Smooth muscle cell (in vitro differentiated cells): ENCODE results near the gene PID1. TPM values are rescaled to one million over a fixed set of nuclear protein-coding genes. Genes with fewer than 3 reads are reported as not detected.

ENCODE experiments used
- DNase-seq: peaks from one replicate; lab custom pipeline; 2025; ENCODE audit not compliant: unreplicated experiment; lab: John Stamatoyannopoulos, UW
- H2AFZ ChIP-seq: fragments of 200-600 bp; sonication (generic); 2 replicates; pipeline ENCODE4 v1.6.0; 2016; ENCODE audit warnings: antibody characterized with exemption, low read depth, mild to moderate bottlenecking
- H3F3A ChIP-seq: fragments of 200-600 bp; sonication (generic); 2 replicates; pipeline ENCODE4 v1.6.0; 2017; ENCODE audit warnings: antibody characterized with exemption, low read depth
- H3K27ac ChIP-seq: fragments of 200-600 bp; sonication (generic); 2 replicates; pipeline ENCODE4 v1.5.1; 2016; ENCODE audit warnings: low read depth, mild to moderate bottlenecking
- H3K27me3 ChIP-seq: fragments of 200-600 bp; sonication (generic); 2 replicates; pipeline ENCODE4 v1.6.1; 2016; ENCODE audit warnings: low read depth, mild to moderate bottlenecking
- H3K36me3 ChIP-seq: fragments of 200-600 bp; sonication (generic); 2 replicates; pipeline ENCODE4 v1.5.1; 2016; ENCODE audit warnings: low read depth
- H3K4me1 ChIP-seq: fragments of 200-600 bp; sonication (generic); 2 replicates; pipeline ENCODE4 v1.5.1; 2016; ENCODE audit warnings: low read depth
- H3K4me2 ChIP-seq: fragments of 200-600 bp; sonication (generic); 2 replicates; pipeline ENCODE4 v1.6.0; 2016; ENCODE audit warnings: mild to moderate bottlenecking
- H3K4me3 ChIP-seq: fragments of 200-600 bp; sonication (generic); 2 replicates; pipeline ENCODE4 v1.5.1; 2016; ENCODE audit warnings: mild to moderate bottlenecking
- H3K79me2 ChIP-seq: fragments of 200-600 bp; sonication (generic); 2 replicates; pipeline ENCODE4 v1.6.0; 2016; ENCODE audit warnings: low read depth, mild to moderate bottlenecking
- H3K9ac ChIP-seq: fragments of 200-600 bp; sonication (generic); 2 replicates; pipeline ENCODE4 v1.6.0; 2016; ENCODE audit warnings: low read depth
- H3K9me3 ChIP-seq: fragments of 200-600 bp; sonication (generic); replicated peaks from 2 replicates; pipeline ENCODE4 v1.5.1; 2016; ENCODE audit warnings: low read depth
- H4K20me1 ChIP-seq: fragments of 200-600 bp; sonication (generic); 2 replicates; pipeline ENCODE4 v1.6.0; 2016; ENCODE audit warnings: low read depth
- CTCF ChIP-seq: fragments of 200-600 bp; sonication (generic); IDR thresholded peaks from 2 replicates; pipeline ENCODE4 v1.5.1; 2017; ENCODE audit warnings: borderline replicate concordance, mild to moderate bottlenecking, antibody characterized with exemption; ENCODE audit not compliant: insufficient read depth, poor library complexity, severe bottlenecking
- WGBS: methylation state at CpG from one replicate; pipeline ENCODE4 v1.1.7; 2016; ENCODE audit warnings: low lambda C conversion rate; 5-methylcytosine and 5-hydroxymethylcytosine counted together
- polyA plus RNA-seq: library from polyadenylated mRNA; unstranded; fragments of >200 nt; fragmentation: Nextera tagmentation; extraction: Ambion mirVana; gene quantifications from 2 replicates; pipeline ENCODE4 v1.2.1, GENCODE V29; 2016
- total RNA-seq: library from RNA; depleted of rRNA; stranded (reverse); fragments of >200 nt; gene quantifications from 2 replicates; pipeline ENCODE4 v1.2.3, GENCODE V29; 2014

PID1 gene
- total and polyA plus RNA-seq, 2 experiments from 2014 or later, result 18.1 to 45.3 TPM

- no peak for TF ChIP-seq CTCF
- Histone ChIP-seq H2AFZ (no peak overlapping the region), H4K20me1 (peaks cover 44% of the 10 kb centered on the region), H3K4me2 (no peak overlapping the region), H3K79me2 (peaks cover 57% of the 10 kb centered on the region), H3K36me3 (peaks cover 5% of the 10 kb centered on the region), H3K4me3 (no peak overlapping the region), H3K9ac (no peak overlapping the region), H3K27me3 (no peaks in the 10 kb centered on the region), H3F3A (no peaks in the 10 kb centered on the region), H3K27ac (no peak overlapping the region), H3K9me3 (peaks cover under 1% of the 10 kb centered on the region), H3K4me1 (no peaks in the 10 kb centered on the region)
- WGBS, result 94% methylated on average over 3 of the region's 3 CpGs
- DNase-seq, result no peak
These were observed 24.8 kb downstream of the PID1 start for GRCh38 chr2:229246334-229246733.

- Histone ChIP-seq H3K4me2 (no peak overlapping the region), H2AFZ (no peak overlapping the region), H3K9me3 (peaks cover 8% of the 10 kb centered on the region), H3K9ac (no peak overlapping the region), H3K4me3 (no peak overlapping the region), H3K4me1 (no peaks in the 10 kb centered on the region), H3F3A (no peaks in the 10 kb centered on the region), H3K79me2 (peaks cover 57% of the 10 kb centered on the region), H3K27me3 (no peaks in the 10 kb centered on the region), H3K27ac (no peak overlapping the region), H4K20me1 (peaks cover 42% of the 10 kb centered on the region), H3K36me3 (peaks cover 15% of the 10 kb centered on the region)
- 96% methylated on average over 2 of the region's 2 CpGs for WGBS
- no peak for DNase-seq
- TF ChIP-seq CTCF, result no peak
These were observed 26.1 kb downstream of the PID1 start for GRCh38 chr2:229244975-229245374.

- Histone ChIP-seq H3K27ac (no peak overlapping the region), H3K9ac (no peak overlapping the region), H3K36me3 (peaks cover 15% of the 10 kb centered on the region), H3F3A (no peaks in the 10 kb centered on the region), H3K4me1 (no peaks in the 10 kb centered on the region), H3K4me2 (no peak overlapping the region), H3K79me2 (peaks cover 61% of the 10 kb centered on the region), H3K9me3 (peaks cover 8% of the 10 kb centered on the region), H4K20me1 (peaks cover 39% of the 10 kb centered on the region), H3K4me3 (no peak overlapping the region), H3K27me3 (no peaks in the 10 kb centered on the region), H2AFZ (no peak overlapping the region)
- DNase-seq, result no peak
- WGBS, result 86% methylated on average over 2 of the region's 2 CpGs
- TF ChIP-seq CTCF, result no peak
These were observed 27.1 kb downstream of the PID1 start for GRCh38 chr2:229243890-229244560.

- peaks cover 49% of the 10 kb centered on the region for H4K20me1 ChIP-seq
- no peaks in the 10 kb centered on the region for H3F3A ChIP-seq
- no peak overlapping the region for H3K27ac ChIP-seq
- H3K4me1 ChIP-seq, result no peaks in the 10 kb centered on the region
- peaks cover 15% of the 10 kb centered on the region for H3K36me3 ChIP-seq
- H3K9ac ChIP-seq, result no peak overlapping the region
- no peak overlapping the region for H3K4me3 ChIP-seq
- no peak overlapping the region for H2AFZ ChIP-seq
- H3K4me2 ChIP-seq, result no peak overlapping the region
- DNase-seq, result no peak
- TF ChIP-seq CTCF, result no peak
- H3K79me2 ChIP-seq, result peaks cover 60% of the 10 kb centered on the region
- H3K9me3 ChIP-seq, result peaks cover 8% of the 10 kb centered on the region
- H3K27me3 ChIP-seq, result no peaks in the 10 kb centered on the region
These were observed 30.0 kb downstream of the PID1 start for GRCh38 chr2:229240984-229241491.
